ENCODE data around the gene FURIN. TPM values are rescaled to one million over a fixed set of nuclear protein-coding genes. Genes with fewer than 3 reads are reported as not detected.
A peak's percentile ranks its signal among the peaks of the same experiment; 100 is the strongest.

FURIN gene
- total and polyA plus RNA-seq, 2 of the 4 experiments (the other 2 are of a cell fraction) = 34.8 to 54.3 TPM

DNA sequence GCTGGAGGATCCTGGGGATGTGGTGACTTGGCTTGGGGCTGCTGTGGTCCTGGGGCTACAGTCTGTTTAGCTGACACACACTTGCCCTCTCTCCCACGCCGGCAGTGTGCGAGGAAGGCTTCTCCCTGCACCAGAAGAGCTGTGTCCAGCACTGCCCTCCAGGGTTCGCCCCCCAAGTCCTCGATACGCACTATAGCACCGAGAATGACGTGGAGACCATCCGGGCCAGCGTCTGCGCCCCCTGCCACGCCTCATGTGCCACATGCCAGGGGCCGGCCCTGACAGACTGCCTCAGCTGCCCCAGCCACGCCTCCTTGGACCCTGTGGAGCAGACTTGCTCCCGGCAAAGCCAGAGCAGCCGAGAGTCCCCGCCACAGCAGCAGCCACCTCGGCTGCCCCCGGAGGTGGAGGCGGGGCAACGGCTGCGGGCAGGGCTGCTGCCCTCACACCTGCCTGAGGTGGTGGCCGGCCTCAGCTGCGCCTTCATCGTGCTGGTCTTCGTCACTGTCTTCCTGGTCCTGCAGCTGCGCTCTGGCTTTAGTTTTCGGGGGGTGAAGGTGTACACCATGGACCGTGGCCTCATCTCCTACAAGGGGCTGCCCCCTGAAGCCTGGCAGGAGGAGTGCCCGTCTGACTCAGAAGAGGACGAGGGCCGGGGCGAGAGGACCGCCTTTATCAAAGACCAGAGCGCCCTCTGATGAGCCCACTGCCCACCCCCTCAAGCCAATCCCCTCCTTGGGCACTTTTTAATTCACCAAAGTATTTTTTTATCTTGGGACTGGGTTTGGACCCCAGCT, 13.0 kb downstream of the FURIN start:
- TF ChIP-seq RAD21 (IDR thresholded peaks at IDR 0.05; ENCODE audit: low read length) = no peak
- no peak for TF ChIP-seq MAZ (IDR thresholded peaks at IDR 0.05; ENCODE audit: borderline replicate concordance, low read depth, low read length)
- TF ChIP-seq, protein P1, sequence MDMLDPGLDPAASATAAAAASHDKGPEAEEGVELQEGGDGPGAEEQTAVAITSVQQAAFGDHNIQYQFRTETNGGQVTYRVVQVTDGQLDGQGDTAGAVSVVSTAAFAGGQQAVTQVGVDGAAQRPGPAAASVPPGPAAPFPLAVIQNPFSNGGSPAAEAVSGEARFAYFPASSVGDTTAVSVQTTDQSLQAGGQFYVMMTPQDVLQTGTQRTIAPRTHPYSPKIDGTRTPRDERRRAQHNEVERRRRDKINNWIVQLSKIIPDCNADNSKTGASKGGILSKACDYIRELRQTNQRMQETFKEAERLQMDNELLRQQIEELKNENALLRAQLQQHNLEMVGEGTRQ (IDR thresholded peaks at IDR 0.05; ENCODE audit: low read depth, low read length) = no peak
- no peak for TF ChIP-seq RFX5 (IDR thresholded peaks at IDR 0.05; ENCODE audit: low read depth, low read length)
- TF ChIP-seq, protein P2, sequence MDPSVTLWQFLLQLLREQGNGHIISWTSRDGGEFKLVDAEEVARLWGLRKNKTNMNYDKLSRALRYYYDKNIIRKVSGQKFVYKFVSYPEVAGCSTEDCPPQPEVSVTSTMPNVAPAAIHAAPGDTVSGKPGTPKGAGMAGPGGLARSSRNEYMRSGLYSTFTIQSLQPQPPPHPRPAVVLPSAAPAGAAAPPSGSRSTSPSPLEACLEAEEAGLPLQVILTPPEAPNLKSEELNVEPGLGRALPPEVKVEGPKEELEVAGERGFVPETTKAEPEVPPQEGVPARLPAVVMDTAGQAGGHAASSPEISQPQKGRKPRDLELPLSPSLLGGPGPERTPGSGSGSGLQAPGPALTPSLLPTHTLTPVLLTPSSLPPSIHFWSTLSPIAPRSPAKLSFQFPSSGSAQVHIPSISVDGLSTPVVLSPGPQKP (IDR thresholded peaks at IDR 0.05; ENCODE audit: borderline replicate concordance, low read depth, low read length) = no peak
- no peak for TF ChIP-seq MAFK (IDR thresholded peaks at IDR 0.05; ENCODE audit: low read depth, low read length)
- TF ChIP-seq, protein P3, sequence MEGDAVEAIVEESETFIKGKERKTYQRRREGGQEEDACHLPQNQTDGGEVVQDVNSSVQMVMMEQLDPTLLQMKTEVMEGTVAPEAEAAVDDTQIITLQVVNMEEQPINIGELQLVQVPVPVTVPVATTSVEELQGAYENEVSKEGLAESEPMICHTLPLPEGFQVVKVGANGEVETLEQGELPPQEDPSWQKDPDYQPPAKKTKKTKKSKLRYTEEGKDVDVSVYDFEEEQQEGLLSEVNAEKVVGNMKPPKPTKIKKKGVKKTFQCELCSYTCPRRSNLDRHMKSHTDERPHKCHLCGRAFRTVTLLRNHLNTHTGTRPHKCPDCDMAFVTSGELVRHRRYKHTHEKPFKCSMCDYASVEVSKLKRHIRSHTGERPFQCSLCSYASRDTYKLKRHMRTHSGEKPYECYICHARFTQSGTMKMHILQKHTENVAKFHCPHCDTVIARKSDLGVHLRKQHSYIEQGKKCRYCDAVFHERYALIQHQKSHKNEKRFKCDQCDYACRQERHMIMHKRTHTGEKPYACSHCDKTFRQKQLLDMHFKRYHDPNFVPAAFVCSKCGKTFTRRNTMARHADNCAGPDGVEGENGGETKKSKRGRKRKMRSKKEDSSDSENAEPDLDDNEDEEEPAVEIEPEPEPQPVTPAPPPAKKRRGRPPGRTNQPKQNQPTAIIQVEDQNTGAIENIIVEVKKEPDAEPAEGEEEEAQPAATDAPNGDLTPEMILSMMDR (conservative IDR thresholded peaks at IDR 0.05; ENCODE audit: low read depth, low read length) = no peak
- no peak for TF ChIP-seq MXI1 (IDR thresholded peaks at IDR 0.05; ENCODE audit: borderline replicate concordance, low read depth, low read length)
- no peak for TF ChIP-seq NFE2L2 (IDR thresholded peaks at IDR 0.05; ENCODE audit: low read depth, low read length)
- TF ChIP-seq CHD1 (IDR thresholded peaks at IDR 0.05; ENCODE audit: low read depth, low read length) = no peak
- no peak overlapping the region for H3K4ac ChIP-seq (ENCODE audit: low read depth, low read length)
- H3K79me1 ChIP-seq (ENCODE audit: low read depth in 1 of 2, low read length in 2 of 2) = peaks cover 9 to 24% of the 10 kb centered on the region in 2 experiments; a peak in 3 of 4 replicates
- H3K18ac ChIP-seq (ENCODE audit: low read depth, low read length) = no peak overlapping the region
- H3K9me1 ChIP-seq (ENCODE audit: insufficient read depth, low read length) = no peaks in the 10 kb centered on the region
- H2BK120ac ChIP-seq (ENCODE audit: low read depth, low read length) = no peak overlapping the region
- intact Hi-C loops (cut with micrococcal nuclease) = no loop called here
- no peak for ATAC-seq (ENCODE audit: low read depth)
- H4K5ac ChIP-seq (ENCODE audit: low read depth, low read length) = no peak overlapping the region
- no peaks in the 10 kb centered on the region for H4K20me1 ChIP-seq (ENCODE audit: insufficient read depth, low read length)
- no peak overlapping the region for H2AFZ ChIP-seq (replicated peaks; ENCODE audit: low read length, poor library complexity)
- dilution Hi-C loops (cut with HindIII; ENCODE audit: low sequenced_read_pairs, unreplicated experiment) = no loop called here
- no peak overlapping the region for H3K9ac ChIP-seq (ENCODE audit: low read depth, low read length)
- no peaks in the 10 kb centered on the region for H3K27me3 ChIP-seq (ENCODE audit: control insufficient read depth, insufficient read depth, low read length)
- H3K4me2 ChIP-seq (ENCODE audit: low read depth, low read length) = no peak overlapping the region
- 93% methylated on average over 27 of the region's 35 CpGs; no CpG with 5 or more reads in 1 of the 2 experiments for WGBS, 2 experiments (ENCODE audit: extremely low coverage in 2 of 2, insufficient read length in 1 of 2)
- ChIA-PET CTCF (no interaction called here), POLR2A (ENCODE audit: unreplicated experiment) (no interaction called here)
- no peak overlapping the region for H2BK15ac ChIP-seq (ENCODE audit: low read depth, low read length)
- no peak overlapping the region for H2BK20ac ChIP-seq (ENCODE audit: low read depth, low read length)
- H3K36me3 ChIP-seq (ENCODE audit: control insufficient read depth, insufficient read depth, low read length) = peaks cover 54% of the 10 kb centered on the region
- in situ Hi-C loops (cut with MboI; ENCODE audit: low sequenced_read_pairs) = loop anchor here (10.0 to 25.0 kb wide), 2 partner anchors 387 to 569 kb away; no protein-coding TSS in a partner anchor
- H2AK9ac ChIP-seq (replicated peaks; ENCODE audit: low read depth, low read length, poor library complexity) = no peak overlapping the region
- H2AK5ac ChIP-seq (ENCODE audit: low read depth, low read length) = no peak overlapping the region
- no peak overlapping the region for H3K14ac ChIP-seq (replicated peaks; ENCODE audit: low read depth, low read length)
- H3K27ac ChIP-seq (ENCODE audit: insufficient read depth, low read length) = no peak overlapping the region
- no peak overlapping the region for H4K91ac ChIP-seq (ENCODE audit: insufficient read depth, low read depth, low read length)
- no peak overlapping the region for H2BK5ac ChIP-seq (ENCODE audit: low read depth, low read length, poor library complexity, severe bottlenecking)
- no peak overlapping the region for H4K8ac ChIP-seq (ENCODE audit: low read depth in 2 of 2, low read length in 2 of 2)
- BruUV-seq (replicated peaks) = TSS peak; percentile 69
- H3K4me3 ChIP-seq (ENCODE audit: insufficient read depth, low read depth, low read length) = no peak overlapping the region
- no peak overlapping the region for H3K56ac ChIP-seq (ENCODE audit: extremely low read depth, insufficient read depth, low read length)
- H3K23ac ChIP-seq (ENCODE audit: low read depth, low read length) = no peak overlapping the region
- no peak for DNase-seq
- H3K4me1 ChIP-seq (ENCODE audit: control insufficient read depth, insufficient read depth, low read length) = peaks cover 16% of the 10 kb centered on the region
- no peaks in the 10 kb centered on the region for H3K9me3 ChIP-seq (ENCODE audit: control insufficient read depth, insufficient read depth, low read length)

All from IMR-90 (cell line).